NCI-H226 (cell line): Measurements from ENCODE around the gene ANKLE2.
"Not testable (repeated sequence)": the region's sequence is repeated elsewhere in the genome, so short reads cannot be mapped to it uniquely, and the experiment has no call there.

Source experiments
- DNase-seq: peaks from one replicate; pipeline ENCODE4 v3.0.0-alpha.2; 2015

ANKLE2 gene

GRCh38 chr12:132718644-132719043, 43.0 kb downstream of the ANKLE2 start:
- DNase-seq, result no peak

DNA sequence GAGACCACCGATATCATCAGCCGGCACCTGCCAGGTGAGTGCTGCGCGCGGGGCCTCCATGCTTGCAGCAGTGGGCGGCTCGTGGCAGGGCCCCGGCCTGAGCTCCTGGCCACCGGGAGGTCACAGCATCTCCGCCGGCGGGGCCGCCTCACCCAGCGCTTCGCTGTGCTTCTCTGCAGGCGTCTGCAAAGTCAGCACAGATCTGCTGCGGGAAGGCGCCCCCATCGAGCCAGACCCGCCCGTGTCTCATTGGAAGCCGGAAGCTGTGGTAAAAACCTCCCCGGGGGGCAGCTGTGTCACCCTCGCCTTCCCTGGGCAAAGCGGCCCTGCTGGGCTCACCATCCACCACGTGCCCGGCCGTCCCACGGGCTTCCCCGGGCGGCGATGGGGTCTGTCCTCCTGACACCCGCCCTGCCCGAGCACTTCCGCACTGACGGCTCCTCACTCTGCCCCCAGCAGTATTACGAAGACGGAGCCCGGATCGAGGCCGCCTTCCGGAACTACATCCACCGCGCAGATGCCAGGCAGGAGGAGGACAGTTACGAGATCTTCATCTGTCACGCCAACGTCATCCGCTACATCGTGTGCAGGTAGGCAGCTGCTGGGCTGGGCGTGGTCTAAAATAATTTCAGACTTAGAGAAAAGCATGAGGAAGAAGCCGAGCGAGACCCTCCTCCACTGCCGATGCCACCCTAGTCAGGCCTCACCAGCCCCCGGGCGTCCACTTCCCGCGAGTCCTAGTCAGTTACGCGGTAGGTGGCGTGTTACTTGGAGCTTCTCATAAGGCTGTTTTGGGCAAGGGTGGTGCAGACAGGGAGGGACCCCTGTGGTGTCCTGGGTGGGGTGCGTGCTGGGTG, 43.9 kb downstream of the ANKLE2 start:
- no peak for DNase-seq

DNA sequence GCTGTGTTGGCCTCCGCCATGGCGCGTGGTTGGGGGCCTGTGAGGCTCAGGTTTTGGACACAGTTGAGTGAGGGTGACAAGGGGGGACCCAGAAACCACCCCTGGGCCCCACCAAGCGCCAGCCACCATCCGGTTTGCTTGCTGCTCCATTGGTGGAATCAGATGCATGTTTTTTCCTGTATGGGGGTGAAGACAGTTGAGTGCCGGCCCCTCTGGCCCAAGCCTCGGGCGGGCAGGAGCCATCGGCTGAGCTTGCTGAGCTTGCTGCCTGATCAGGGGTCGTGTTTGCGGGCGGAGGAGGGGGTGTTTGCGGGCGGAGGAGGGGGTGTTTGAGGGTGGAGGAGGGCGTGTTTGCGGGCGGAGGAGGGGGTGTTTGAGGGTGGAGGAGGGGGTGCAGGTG, 44.6 kb downstream of the ANKLE2 start:
- no peak for DNase-seq

DNA sequence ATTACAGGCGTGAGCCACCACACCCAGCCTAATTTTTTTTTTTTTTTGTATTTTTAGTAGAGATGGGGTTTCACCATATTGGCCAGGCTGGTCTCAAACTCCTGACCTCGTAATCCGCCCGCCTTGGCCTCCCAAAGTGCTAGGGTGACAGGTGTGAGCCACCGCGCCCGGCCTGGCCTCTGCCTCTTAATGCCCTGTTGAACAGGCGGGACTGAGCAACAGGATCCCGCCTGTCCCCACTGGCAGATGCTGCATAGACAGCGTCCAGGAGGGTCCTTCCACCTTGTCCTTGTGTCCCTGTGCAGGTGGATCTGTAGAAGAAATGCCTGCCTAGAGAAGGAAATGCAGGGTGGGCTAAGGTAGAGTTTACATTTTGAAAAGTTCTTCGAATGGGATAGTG, 45.3 kb downstream of the ANKLE2 start:
- no peak for DNase-seq

GRCh38 chr12:132715874-132716273, 45.8 kb downstream of the ANKLE2 start:
- DNase-seq, result no peak

DNA sequence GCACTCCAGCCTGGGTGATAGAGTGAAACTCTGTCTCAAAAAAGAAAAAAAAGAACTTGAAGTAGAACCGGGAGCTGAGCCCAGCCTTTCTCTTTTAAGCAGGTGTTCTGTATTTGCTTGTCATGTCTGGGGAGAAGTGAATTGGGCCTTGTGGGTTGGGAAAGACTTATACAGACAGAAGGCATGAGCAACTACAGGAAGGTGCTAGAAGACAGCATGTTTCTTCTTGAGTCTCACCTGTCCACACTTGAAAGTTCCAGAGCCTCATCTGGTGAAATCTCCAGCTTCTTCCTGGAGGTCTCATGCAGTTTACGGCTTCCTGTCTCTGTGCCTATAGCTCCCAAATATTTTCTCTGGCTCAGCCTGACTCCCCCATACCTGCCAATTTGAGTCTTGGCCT, 48.5 kb downstream of the ANKLE2 start:
- DNase-seq, result no peak

GRCh38 chr12:132711080-132711843, 50.4 kb downstream of the ANKLE2 start:
- no peak for DNase-seq

GRCh38 chr12:132710405-132711079, 51.1 kb downstream of the ANKLE2 start, which contains the start of gene PGAM5:
PGAM5 (plus strand) TSS chr12:132710842; CDS start chr12:132710877, 35 bp downstream.
- DNase-seq, result peak; percentile 96

DNA sequence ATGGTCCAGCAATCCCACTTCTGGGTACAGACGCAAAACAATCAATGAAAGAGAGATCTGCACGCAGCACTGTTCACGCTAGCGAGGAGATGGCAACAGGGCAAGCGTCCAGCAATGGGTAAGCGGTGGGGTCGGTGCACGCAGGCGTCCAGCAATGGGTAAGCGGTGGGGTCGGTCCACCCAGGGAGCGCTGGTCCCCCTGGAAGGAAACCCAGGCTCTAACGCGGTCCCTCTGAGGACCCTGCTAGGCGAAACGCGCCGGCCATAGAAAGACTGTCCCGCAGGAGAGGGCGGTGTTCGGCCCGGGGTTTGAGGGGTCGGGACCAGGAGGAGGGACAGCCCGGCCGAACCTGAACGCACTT, 51.6 kb downstream of the ANKLE2 start:
- no peak for DNase-seq

DNA sequence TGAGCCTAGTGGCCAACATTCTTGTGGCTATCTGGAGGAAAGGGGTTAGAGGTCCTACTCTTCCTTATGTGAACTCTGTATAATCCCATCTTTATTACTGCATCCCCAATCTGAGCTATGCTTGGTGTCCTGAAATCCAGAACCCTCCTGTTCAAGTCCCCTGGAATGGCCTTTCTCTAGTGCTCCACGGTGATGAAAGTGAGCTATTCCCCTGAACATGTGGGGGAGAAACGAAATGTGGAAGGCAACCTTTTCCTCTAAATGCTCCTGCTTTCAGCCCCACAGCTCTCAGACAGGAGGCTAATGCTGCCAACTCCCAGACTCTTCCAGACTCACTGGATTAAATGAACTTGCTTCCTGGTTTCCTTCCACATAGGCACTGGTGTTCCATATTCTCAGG, 53.5 kb downstream of the ANKLE2 start:
- no peak for DNase-seq

DNA sequence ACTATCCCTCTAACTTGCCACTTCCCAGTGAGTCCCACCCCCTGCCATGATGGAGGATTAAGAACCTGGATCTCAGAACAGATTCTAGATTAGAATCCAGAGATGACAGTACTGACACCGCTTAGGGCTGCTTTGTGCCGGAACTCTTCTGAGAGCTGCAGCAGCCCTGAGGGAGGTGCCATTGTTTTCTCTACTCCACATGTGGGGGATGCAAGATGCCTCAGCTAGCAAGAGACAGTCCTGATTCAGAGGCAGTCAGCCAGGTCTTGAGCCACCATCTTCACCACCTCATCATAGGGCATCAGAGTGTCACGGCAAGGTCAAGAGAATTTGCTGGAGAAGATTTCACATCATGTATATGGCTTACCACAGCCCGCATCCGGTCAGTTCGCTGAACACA, 54.4 kb downstream of the ANKLE2 start:
- DNase-seq, result no peak

GRCh38 chr12:132703641-132704040, 58.0 kb downstream of the ANKLE2 start:
- no peak for DNase-seq

DNA sequence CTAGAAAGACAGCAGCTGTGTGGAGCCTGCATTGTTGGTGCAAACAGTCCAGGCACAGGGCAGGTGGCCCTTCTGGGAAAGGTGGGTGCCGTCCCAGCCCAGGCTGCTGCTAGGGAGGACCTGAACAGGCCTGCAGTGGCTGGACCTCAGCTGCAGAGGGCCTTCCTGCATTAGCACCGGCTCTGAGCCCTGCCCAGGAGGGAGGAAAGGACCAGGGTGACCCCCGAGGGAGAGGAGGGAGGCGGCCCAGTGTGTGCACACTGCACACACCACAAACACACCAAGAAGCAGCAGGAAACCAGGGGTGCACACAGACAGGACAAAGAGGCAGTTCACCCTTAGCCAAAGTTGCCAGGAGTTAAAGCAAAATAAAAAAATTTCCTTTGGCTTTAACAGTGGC, 59.0 kb downstream of the ANKLE2 start:
- no peak for DNase-seq

- DNase-seq, result no peak
These were observed 61.3 kb downstream of the ANKLE2 start for GRCh38 chr12:132700212-132700822.

- DNase-seq, result no peak
These were observed 63.3 kb downstream of the ANKLE2 start for GRCh38 chr12:132698341-132698740.

DNA sequence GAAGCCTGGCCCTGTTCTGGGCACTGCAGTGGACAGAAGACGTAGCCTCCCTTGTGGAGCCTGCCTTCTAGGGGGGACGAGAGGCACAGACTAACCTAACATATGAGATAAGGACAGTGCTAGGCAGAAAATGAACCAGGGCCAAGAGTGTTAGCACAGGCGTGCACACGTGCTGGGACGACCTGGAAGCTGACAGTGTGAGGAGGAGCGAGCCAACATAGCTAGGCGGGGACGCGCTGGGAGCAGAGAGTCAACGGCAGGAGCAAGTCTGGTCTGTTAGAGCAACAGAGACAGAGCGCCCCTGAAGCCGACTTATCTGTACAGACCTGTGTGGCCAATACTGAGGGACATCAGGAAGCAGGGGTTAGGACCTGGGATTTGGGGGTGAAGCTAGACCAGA, 66.2 kb downstream of the ANKLE2 start:
- DNase-seq, result no peak

DNA sequence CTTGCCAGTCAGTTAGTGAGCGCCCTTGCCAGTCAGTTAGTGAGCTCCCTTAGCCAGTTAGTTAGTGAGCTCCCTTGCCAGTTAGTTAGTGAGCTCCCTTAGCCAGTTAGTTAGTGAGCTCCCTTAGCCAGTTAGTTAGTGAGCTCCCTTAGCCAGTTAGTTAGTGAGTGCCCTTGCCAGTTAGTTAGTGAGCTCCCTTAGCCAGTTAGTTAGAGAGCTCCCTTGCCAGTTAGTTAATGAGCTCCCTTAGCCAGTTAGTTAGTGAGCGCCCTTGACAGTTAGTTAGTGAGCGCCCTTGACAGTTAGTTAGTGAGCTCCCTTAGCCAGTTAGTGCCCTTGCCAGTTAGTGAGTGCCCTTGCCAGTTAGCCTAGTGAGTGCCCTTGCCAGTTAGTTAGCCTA, 66.7 kb downstream of the ANKLE2 start:
- not testable (repeated sequence) for DNase-seq

GRCh38 chr12:132692030-132692429, 69.6 kb downstream of the ANKLE2 start:
- not testable (repeated sequence) for DNase-seq

DNA sequence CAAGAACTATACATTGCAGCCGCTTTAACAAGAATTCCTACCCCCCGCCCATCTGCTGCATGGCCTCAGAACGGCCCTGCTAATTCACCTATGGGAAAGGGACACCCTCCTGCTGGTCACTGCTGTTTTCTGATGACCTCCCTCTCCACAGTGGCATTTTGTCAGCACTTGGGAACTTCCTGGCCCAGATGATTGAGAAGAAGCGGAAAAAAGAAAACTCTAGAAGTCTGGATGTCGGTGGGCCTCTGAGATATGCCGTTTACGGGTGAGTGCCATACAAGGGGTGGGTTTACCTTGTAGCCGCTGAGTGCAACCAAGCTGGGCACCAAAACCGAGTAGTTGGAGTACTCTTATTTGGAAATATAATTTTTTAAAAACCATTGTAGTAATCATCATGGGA, 71.5 kb downstream of the ANKLE2 start:
- DNase-seq, result no peak

- DNase-seq, result no peak
These were observed 72.4 kb downstream of the ANKLE2 start for GRCh38 chr12:132689227-132689626.

GRCh38 chr12:132687211-132688164, 74.1 kb downstream of the ANKLE2 start, which contains the start of the genes POLE and PXMP2:
POLE (minus strand) TSS chr12:132687342; CDS start chr12:132687315, 27 bp downstream.
PXMP2 (plus strand) TSS chr12:132687587; CDS start chr12:132687671, 84 bp downstream.
- peak; percentile 95 for DNase-seq

DNA sequence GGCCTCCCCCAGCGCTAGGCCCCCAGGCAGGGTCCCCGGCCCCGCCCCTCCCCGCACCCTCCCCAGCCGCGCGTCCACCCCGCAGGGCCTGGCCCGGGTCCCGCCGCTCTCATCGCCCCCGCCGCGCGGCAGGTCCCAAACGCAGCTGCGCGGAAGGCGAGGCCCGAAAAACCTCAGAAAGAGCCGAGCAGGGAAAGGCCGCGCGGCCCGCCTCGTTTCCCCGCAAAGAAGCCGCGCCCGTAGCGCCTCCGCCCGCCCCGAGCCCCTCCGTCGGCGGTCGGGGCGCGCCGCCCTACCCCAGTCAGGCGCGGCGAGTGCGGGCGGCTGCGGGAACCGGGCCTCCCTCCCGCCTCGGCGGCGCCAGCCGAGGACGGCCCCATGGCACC, 74.8 kb downstream of the ANKLE2 start:
- DNase-seq, result no peak
